HG02870 (cell line): Measurements from ENCODE around the gene TMEM253.
A peak's percentile ranks its signal among the peaks of the same experiment; 100 is the strongest.

Experiments
- ATAC-seq: cut with Tn5 transposase; IDR thresholded peaks from one replicate; pipeline ENCODE4 v1.9.1; 2021; ENCODE audit warnings: mild to moderate bottlenecking, moderate library complexity; ENCODE audit not compliant: unreplicated experiment

The TMEM253 gene

DNA sequence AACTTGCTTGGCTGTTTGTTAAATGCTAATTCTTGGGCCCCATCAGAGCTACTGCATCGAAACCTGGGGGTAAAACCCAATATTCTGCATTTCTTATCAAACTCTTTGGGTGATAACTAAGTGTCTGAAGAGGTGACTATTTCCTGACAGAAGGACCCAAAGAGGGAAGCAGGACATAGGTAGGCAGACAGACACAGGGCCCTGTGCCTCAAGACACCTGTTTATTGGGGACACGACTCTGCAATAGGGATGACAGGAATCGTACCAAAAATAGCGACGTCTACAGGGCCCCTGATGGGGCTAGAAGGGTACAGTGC lies 11.0 kb upstream of the TMEM253 start:
- ATAC-seq, result no peak

- no peak for ATAC-seq
These were observed 10.5 kb upstream of the TMEM253 start for GRCh38 chr14:21090194-21090939.

DNA sequence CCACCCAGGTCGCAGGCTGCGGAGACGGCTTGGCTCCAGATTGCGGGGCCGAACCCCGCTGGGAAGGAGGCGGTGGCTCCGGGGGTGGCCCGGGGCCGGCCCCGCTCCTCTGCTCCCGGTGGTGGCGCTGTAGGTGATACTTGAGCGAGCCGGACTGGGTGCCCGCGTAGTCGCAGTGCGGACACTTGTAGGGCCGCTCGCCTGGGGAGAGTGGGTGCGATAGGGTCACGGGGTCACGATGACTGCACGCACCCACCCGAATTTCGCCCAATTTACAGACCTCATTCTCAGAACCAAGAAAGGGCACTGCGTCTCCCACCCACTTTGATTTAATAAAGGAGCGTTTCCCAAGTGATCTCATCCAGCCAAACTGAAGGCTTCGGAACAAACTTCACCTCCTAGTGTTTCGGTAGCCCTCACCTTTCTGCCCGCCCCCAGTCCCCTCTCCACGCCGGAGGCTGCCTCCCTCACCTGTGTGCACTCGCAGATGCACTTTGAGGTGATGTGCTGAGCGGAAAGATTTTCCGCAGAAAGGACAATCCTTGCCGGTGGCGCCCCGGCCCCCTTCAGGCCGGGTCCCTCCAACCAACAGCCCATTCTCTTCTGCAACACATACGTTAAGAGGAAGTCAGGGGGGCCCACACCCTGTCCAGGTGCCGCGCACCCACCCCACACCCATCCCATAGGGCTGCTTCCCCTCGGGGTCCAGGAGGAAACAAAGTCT lies 9.8 kb upstream of the TMEM253 start:
- ATAC-seq, result no peak

- ATAC-seq, result no peak
These were observed 9.0 kb upstream of the TMEM253 start for GRCh38 chr14:21091821-21092272.

- peak; percentile 80 for ATAC-seq
These were observed 8.4 kb upstream of the TMEM253 start for GRCh38 chr14:21092273-21093011.

- no peak for ATAC-seq
These were observed 7.8 kb upstream of the TMEM253 start for GRCh38 chr14:21093018-21093417.

DNA sequence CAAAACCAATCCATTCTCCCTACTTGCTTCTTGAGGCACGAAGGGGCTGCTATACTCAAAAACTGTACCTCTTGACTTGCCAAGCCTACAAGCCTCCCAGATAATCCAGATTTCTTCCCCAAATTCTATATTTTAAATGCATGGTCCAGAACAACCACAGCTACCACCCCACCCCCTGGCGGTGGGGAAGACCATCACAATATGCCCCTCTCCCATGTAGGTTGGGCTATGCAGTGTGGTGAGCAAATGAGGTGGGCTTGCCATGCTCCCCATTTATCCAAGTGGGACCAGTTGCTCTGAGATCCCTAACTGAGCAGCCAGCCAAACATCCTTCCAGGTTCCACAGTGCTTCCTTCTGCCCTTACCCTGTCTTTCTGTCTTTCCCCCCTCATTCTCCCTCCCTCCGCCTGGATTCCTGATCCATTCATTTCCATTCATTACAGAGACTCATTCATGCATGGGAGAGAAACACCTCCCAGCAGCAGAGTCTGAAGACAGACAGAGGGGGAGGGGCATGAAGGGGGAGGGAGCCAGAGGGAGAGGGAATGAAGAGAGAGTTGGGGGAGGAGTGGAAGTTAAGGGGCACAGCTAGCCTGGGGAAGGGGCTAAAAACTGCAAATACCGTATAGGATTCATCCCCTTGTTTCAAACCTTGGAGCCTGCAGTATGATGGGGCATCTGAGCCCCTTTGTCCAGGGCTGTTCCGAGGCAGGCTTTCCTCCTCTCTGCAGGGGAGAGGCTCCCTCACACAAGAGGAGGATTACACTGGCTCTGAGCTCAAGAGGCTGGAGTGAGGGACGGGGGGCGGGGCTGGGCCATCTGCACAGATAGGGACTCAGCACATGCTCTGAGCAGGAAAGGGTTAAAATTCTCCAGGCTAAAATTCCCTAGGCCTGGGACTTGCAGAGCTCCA lies 6.8 kb upstream of the TMEM253 start:
- no peak for ATAC-seq

DNA sequence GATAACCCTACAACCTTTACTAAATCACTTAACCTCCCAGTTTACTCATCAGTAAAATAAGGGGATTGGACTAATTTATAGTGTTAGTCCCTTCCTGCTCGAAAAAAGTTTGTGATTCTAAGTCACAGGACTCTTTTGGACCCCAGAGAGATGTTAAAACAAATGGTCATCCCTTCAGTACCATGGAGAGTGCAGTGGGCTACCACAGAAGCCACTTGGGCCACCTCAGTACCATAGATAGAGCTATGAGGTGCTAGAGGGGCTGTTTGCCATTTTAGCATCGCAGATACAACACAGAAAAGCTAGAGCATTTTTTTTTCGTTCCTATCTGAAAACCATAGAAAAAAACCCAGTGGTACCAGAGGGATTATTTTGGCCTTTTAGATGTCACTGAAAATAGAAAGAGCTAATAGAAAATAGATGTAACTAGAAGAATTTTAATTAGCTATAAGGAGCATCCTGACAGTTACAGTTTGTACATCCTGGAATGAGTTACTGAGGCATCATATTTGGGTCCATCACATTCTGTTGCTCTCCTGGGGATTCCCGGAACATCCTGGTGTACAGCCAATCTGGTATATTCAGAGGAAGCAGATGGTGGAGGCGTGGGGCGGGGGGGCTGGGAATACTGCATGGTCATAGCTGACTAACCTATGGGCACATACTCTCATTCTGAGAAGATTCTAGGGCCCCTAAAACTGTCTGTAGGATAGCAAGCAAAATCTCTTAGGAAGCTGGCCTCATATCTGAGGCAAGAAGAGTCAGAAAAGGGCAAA lies 5.2 kb upstream of the TMEM253 start:
- ATAC-seq, result no peak

GRCh38 chr14:21096438-21096837 lies 4.4 kb upstream of the TMEM253 start:
- no peak for ATAC-seq

- ATAC-seq, result no peak
These were observed 3.8 kb upstream of the TMEM253 start for GRCh38 chr14:21096978-21097635.

DNA sequence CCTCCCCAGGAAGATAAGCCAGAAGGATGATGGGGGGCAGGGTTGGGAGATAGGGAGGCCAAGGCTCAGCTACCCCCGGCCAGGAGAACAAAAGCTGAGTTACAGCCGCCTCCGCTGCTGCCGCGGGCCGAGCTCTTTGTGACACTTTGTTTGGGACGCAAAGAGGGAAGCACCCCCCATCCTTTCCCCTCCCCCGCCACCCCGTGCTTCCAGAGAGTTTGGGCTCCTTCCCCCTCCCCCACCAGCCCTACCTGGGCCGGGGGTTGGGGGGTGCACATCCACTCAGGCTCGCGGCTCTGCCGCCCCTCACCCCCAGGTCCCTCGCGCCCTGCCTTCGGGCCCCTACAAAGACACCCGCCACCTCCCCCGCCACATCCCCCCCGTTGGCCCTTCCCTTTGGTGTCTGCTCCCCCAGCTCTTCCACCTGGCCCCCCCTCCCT lies 3.2 kb upstream of the TMEM253 start:
- no peak for ATAC-seq

- ATAC-seq, result no peak
These were observed 2.6 kb upstream of the TMEM253 start, which contains the start of gene ZNF219 for GRCh38 chr14:21098076-21098891. Gene ZNF219, minus strand, starts transcription at chr14:21098655. Its CDS starts 5,064 bp downstream, at chr14:21093591.

- no peak for ATAC-seq
These were observed 1.8 kb upstream of the TMEM253 start for GRCh38 chr14:21098892-21099595.

- no peak for ATAC-seq
These were observed 1.3 kb upstream of the TMEM253 start for GRCh38 chr14:21099596-21099985.

- no peak for ATAC-seq
These were observed 1.0 kb downstream of the TMEM253 start for GRCh38 chr14:21101802-21102413.

- ATAC-seq, result no peak
These were observed 1.9 kb downstream of the TMEM253 start for GRCh38 chr14:21102521-21103410.

GRCh38 chr14:21103411-21103709 lies 2.5 kb downstream of the TMEM253 start:
- ATAC-seq, result no peak
